ENCODE results near the gene BRF1.
"Not testable (repeated sequence)": the region's sequence is repeated elsewhere in the genome, so short reads cannot be mapped to it uniquely, and the experiment has no call there.

BRF1 gene, protein sequence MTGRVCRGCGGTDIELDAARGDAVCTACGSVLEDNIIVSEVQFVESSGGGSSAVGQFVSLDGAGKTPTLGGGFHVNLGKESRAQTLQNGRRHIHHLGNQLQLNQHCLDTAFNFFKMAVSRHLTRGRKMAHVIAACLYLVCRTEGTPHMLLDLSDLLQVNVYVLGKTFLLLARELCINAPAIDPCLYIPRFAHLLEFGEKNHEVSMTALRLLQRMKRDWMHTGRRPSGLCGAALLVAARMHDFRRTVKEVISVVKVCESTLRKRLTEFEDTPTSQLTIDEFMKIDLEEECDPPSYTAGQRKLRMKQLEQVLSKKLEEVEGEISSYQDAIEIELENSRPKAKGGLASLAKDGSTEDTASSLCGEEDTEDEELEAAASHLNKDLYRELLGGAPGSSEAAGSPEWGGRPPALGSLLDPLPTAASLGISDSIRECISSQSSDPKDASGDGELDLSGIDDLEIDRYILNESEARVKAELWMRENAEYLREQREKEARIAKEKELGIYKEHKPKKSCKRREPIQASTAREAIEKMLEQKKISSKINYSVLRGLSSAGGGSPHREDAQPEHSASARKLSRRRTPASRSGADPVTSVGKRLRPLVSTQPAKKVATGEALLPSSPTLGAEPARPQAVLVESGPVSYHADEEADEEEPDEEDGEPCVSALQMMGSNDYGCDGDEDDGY

DNA sequence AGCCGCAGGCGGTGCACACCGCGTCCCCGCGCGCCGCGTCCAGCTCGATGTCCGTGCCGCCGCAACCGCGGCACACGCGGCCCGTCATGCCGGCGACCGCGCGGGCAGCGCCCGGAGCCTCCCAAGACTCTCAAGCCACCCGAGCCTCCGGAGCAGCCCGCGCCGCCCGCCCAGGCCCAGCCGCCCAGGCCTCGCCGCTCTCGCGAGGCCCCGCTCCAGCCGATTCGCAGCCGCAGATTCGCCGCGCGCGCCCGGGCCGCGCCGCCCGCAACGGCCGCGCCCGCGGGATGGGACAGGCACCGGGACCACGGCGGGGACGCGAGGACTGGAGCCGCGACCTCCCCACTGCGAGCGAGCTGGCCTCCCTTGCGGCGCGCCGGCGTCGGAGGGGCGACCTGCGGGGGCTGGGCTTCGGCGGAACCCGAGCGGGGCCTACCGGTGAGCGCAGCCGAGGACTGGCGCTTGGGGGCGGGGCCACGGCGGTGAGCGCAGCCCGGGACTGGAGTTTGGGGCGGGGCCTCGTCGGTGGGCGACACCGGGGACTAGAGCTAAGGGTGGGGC, at the start of gene BRF1:
TSS of gene BRF1 (minus strand) at position 460 of the 561 bp plus-strand sequence. CDS start at position 88, 372 bp downstream.
- DNase-seq (ENCODE audit: low read depth in 2 of 3, low spot score in 1 of 3) = peak; percentile 93 to 98 (median 95)

DNA sequence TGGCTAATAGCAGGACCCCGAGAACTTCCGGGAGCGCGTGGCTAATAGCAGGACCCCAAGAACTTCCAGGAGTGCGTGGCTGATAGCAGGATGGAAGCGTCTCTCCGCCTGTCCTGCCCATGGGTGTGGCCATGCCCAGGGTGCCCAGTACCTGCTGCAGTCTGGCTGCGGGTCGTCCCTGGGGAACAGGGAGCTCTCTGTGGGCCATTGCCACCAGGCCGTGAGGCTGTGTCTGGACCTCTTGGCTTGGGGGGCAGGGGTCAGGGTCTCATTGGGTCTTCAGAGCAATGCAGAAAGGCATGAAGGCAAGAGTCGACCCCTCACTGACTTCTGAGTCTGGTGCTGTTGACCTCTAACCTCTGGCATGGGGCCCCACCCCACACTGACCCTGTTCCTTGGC, 49.2 kb upstream of the BRF1 start:
- no peak for DNase-seq (ENCODE audit: low read depth in 2 of 3, low spot score in 1 of 3)

DNA sequence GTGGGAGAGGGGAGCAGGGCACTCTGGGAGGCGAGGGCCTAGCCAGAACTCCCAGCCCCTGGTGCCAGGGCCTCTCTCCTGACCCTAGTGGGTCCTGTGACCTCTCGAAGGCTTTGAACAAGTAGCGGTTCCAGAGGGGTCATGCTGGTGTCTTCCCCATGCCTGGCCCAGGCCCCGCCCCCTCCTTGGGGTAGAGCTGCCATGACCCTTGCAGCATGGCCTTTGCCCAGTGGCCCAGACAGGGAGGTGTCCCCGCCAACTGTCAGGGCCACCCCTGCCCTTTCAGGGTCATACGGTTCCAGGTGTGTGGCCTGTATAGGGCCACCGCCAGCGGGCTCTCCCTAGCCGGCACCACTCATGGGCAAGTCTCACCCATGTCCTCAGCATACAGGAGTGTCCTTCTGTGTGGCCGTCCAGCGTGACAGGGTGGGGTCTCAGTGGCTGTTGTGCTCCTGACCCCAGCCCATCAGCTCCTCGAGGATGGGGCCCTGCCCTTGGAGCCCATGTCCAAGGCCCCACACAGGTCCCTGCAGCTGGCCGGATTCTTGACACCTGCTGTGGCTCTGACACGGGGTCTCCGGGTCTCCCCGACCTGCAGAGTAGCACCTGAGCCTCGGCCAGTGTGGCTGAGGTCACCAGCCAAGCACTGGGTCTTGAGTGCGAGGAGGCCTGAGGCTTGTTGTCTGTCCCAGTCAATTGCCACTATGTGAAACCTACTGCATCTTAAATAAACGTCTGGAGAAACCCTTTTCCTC, 48.3 kb upstream of the BRF1 start:
- no peak for DNase-seq (ENCODE audit: low read depth in 2 of 3, low spot score in 1 of 3)

DNA sequence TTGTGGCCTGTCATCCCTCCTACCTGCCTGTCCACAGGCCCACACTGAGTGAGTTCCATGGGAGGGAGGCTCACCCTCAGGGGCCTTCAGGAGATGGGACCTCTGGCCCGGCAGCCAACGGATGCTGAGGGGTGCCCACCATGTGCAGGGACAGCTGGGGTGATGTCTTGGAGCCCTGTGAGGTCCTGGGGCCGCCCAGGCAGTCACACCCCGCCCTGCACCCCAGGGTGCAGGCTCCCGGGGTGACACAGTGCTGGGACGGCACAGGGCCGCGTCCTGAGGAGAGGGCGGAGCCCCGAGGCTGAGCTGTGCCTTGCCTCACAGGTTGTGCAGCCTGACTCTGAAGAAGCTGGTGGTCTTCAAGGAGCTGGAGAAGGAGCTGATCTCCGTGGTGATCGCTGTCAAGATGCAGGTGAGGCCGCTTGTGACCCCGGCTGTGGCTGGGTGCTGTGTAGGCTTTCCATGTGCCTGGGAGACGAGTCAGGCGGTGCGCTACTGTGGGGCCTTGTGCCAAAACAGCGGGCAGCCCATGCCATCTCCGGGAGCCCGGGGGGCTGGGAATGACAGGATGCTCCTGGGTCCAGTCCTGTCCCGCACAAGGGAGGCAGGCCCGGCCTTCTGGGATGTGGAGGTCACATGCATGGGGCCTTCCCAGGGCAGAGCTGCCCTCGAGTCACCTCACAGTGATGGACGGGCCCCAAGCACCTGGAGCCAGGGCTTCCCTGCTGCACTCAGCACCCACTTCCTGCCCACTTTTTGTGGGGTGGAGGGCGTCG, 47.6 kb upstream of the BRF1 start:
- DNase-seq (ENCODE audit: low read depth in 2 of 3, low spot score in 1 of 3) = no peak

GRCh38 chr14:105347587-105347968, 46.8 kb upstream of the BRF1 start:
- DNase-seq (ENCODE audit: low read depth in 2 of 3, low spot score in 1 of 3) = no peak

DNA sequence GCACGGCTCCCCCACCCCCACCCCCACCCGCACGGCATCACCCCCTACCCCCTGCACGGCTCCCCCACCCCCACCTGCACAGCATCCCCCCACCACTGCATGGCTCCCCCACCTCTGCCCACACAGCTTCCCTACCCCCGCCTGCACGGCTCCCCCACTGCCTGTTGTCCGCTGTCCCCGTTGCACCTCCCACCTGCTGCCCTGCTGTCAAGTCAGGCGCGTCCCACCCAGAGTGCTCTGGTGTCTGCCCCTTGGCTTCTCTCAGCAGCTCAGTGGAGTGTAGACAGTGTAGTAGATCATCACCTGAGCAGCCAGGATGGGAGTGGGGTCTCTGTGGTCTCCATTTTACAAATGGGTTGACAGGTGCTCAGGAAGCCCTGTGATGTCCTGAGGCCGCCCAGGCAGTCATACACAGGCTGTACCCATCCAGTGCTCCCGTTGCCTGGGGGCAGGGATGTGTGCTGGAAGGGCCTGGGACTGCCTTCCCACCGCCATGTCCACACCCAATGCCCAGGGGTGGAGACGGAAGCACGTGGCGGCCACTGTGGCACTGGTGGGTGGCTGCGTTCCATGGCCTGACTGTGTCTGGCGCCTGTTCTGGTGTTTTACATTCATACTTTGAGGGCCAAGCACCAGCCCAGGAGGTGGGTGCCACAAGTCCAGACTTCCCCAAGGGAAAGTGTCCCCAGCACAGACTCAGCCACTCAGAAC, 46.2 kb upstream of the BRF1 start:
- DNase-seq (ENCODE audit: low read depth in 2 of 3, low spot score in 1 of 3) = no peak

GRCh38 chr14:105346200-105346533, 45.4 kb upstream of the BRF1 start:
- DNase-seq (ENCODE audit: low read depth in 2 of 3, low spot score in 1 of 3) = no peak

DNA sequence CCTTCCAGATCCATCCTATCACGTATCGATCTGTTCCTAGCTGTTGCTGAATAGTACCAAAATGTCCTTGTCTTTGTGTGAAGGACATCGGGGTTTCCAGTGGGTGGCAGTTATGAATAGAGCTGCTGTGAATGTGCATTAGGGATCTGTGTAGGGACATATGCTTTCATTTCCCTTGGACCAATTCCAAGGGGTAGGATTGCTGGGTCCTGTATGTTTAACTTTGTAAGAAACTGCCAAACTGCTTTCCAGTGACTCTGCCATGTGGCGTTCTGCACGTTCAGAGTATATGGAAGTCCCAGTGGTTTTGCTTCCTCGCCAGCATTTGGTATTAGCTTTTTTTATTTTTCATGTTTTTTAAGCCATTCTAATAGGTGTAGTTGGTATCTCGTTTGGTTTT, 42.4 kb upstream of the BRF1 start:
- no peak for DNase-seq (ENCODE audit: low read depth in 2 of 3, low spot score in 1 of 3)

DNA sequence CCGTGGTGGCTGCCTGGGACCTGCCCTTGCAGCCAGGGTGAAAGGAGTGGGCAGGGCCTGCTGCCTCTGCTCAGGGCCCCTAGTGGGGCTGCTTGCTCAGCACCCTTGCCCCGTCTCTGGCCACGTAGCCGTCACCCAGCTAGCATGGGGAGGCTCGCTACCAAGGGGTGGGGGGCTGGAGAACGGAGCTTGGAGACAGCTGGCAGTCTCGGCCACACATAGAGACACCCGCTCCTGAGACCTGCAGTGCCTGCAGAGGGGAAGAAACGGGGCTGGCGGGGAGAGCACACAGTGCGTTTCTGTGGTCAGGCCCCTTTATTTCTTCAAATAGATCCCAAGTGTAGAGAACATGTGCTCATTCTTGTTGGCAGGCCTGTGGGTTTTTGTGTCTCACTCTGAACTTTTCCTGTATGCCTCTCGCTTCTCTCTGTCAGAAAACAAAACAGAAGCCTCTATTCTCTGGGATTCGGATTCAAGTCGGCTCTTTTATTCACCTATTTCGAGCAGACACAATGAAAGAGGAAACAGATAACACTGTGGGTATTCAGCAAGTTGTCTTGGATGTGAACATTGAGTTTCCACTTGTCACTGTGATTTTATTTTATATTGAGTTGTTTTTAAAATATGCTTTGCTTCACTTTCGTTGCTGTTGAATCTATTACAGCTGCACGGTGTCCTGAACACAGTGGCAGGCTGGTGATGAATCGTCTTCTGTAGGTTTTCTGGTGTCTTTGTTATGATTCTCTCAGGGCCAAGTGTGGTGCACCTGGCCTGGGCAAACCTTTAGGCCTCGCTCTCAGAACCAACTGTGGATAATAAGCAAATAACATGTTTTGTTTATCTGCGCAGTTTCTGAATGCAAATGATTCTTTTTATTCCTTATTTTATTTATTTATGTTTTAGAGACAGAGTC, 40.3 kb upstream of the BRF1 start:
- no peak for DNase-seq (ENCODE audit: low read depth in 2 of 3, low spot score in 1 of 3)

DNA sequence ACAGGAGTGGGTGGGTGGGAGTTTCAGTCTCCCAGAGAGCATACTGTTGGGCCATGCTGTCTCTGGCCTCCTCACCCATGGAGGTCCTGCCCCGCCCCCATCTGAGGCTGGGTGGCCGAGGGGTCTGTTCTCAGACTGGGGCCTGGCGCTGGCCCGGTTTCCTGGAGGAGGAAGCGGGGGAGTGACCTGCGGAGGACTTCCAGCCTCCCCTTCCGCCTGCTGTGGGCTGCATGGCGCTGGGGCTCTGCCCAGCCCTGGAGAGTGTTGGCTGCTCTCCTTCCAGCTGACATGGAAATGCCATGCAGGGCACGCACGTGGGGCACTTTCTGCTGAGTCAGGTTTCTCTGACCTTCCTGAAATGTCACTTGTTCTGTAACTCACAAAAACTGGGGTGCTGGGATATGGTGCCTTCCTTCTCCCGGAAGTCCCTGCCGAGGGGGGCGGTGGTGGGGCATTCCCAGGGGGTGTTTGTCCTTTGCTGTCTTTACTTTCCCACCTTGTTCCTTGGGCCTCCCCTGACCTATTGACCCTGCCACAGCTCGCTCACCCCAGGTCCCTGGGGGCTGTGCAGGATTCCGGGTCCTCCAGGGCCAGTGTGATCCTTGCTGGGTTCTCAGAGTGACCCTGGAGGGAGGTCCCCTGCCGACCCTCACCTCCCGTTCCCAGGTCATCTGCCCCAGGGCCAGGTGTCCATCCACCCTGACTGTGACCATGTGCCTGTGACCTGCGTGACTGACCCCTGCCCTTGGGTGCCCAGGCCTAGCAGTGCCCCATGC, 37.4 kb upstream of the BRF1 start:
- no peak for DNase-seq (ENCODE audit: low read depth in 2 of 3, low spot score in 1 of 3)

DNA sequence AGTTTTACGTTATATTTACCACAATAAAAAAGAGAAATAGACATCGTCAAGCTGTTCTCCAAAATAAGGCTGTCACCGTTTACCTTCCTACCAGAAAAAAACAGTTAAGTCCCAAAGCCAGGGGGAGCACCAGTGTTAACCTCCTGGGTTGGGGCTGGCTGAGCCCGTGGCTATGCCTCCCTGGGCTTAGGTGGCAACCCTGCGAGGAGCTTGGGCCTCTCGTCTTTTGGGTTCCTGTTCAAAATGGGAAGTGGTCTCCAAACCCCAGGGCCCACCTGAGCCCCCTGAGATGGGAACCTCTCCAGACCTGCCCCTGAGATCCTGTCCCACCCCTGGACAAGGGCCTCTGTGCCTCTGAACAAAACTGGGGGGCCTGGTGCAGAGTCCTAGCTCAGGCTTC, 36.6 kb upstream of the BRF1 start:
- no peak for DNase-seq (ENCODE audit: low read depth in 2 of 3, low spot score in 1 of 3)

GRCh38 chr14:105336477-105337287, 35.9 kb upstream of the BRF1 start:
- no peak for DNase-seq (ENCODE audit: low read depth in 2 of 3, low spot score in 1 of 3)

GRCh38 chr14:105335735-105336476, 35.1 kb upstream of the BRF1 start:
- no peak for DNase-seq (ENCODE audit: low read depth in 2 of 3, low spot score in 1 of 3)

DNA sequence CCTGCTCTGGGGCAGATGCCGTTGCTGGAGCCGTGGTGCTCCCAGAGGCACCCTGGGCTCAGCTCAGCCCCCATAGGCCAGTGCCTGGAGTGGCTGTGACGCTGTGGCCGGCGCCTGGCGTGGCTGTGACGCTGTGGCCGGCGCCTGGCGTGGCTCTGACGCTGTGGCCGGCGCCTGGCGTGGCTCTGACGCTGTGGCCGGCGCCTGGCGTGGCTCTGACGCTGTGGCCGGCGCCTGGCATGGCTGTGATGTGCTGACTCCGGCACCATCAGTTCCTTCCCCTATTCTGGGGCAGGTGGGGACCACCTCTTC, 34.4 kb upstream of the BRF1 start:
- DNase-seq (ENCODE audit: low read depth in 2 of 3, low spot score in 1 of 3) = not testable (repeated sequence)

DNA sequence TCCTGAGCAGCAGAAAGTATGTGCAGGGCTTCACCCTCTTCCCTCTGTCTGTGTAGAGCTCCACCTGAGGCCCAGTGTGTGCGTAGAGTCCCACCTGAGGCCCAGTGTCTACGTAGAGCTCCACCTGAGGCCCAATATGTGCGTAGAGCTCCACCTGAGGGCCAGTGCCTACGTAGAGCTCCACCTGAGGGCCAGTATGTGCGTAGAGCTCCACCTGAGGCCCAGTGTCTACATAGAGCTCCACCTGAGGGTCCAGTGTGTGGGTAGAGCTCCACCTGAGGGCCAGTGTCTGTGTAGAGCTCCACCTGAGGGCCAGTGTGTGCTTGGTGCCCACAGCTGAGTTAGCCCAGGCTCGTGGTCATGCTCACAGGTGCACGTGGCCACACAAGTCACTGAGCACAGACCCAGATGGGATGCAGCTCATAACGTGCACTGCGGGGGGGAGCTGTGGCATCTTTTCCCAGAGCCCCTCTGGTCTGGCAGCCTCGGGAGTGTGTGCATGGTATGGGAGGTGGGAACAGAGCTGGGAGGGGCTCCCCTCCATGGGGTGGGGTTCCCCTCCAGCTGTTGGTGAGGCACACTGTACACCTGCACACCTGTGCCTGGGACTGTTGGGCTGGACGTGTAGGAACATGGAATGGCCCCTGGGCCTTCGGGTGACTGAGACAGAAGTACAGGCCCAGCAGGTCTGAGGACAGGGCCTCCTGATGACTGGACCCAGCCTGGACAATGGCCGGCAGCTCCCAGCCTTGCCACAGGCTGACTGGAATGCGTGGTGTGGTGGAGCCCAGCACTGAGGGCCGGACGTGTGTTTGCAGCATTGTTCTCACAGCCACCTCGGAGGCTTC, 33.8 kb upstream of the BRF1 start:
- no peak for DNase-seq (ENCODE audit: low read depth in 2 of 3, low spot score in 1 of 3)

DNA sequence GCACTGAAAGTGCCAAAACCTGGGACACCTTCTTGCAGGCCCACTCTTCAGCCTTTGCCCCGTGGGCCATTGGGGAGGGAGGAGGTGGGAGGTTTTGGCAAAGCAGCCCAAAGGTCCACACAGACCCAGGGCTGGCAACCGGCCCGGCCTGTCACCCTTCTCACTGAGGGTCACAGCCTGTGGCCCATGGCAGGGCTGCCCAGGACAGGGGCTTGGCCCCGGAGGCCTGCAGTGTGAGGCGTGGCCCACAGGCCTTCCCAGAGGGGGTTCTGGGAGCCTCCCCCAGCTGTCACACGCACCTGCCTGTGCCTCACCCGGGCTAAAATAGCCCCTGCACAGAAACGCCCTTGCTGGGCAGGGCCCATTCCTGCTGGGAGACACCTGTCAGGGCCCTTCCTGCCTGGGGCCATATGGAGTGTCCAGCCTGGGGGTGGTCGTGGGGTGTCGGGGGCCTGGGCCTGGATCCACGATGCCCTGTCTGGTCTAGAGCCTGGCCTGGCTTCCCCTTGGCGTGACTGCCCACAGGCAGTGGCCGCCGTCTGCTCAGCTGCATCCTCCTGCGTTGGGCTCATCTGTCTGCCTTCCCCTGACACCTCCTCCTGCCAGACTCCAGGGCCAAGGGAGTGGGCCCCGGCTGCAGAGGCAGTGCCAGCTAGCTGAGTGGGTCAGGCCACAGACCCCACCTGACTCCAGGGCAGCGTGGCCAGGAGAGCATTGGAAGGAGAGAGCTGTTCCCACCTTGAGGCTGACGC, 33.0 kb upstream of the BRF1 start:
- DNase-seq (ENCODE audit: low read depth in 2 of 3, low spot score in 1 of 3) = no peak

All from stimulated activated CD4-positive, alpha-beta T cell treated with anti-CD3 and anti-CD28 coated beads, Interleukin-12 subunit alpha, Interleukin-12 subunit beta, amount 100 ng/mL, for 48 hours (primary cell).